Hepatocyte (in vitro differentiated cells): Measurements from ENCODE around the gene ZSCAN26. TPM values are rescaled to one million over a fixed set of nuclear protein-coding genes. Genes with fewer than 3 reads are reported as not detected.
"Not testable (repeated sequence)": the region's sequence is repeated elsewhere in the genome, so short reads cannot be mapped to it uniquely, and the experiment has no call there.

Experiments used
- DNase-seq: peaks from one replicate; pipeline ENCODE4 v3.0.0-alpha.2; 2016; ENCODE audit warnings: low spot score
- H2AFZ ChIP-seq: fragments of 200-600 bp; sonication (generic); 2 replicates; pipeline ENCODE4 v1.6.0; 2016; ENCODE audit warnings: antibody characterized with exemption, mild to moderate bottlenecking
- H3K27ac ChIP-seq: fragments of 200-600 bp; sonication (generic); 2 replicates; pipeline ENCODE4 v1.5.1; 2016; ENCODE audit warnings: mild to moderate bottlenecking
- H3K27me3 ChIP-seq: fragments of 200-600 bp; sonication (generic); 2 replicates; pipeline ENCODE4 v1.6.1; 2016
- H3K36me3 ChIP-seq: fragments of 200-600 bp; sonication (generic); replicated peaks from 2 replicates; pipeline ENCODE4 v1.5.1; 2016; ENCODE audit warnings: low read depth; ENCODE audit not compliant: insufficient read depth
- H3K4me1 ChIP-seq: fragments of 200-600 bp; sonication (generic); 2 replicates; pipeline ENCODE4 v1.5.1; 2016; ENCODE audit warnings: mild to moderate bottlenecking, moderate library complexity; ENCODE audit not compliant: insufficient read depth
- H3K4me2 ChIP-seq: fragments of 200-600 bp; sonication (generic); 2 replicates; pipeline ENCODE4 v1.6.0; 2016
- H3K4me3 ChIP-seq: fragments of 200-600 bp; sonication (generic); 2 replicates; pipeline ENCODE4 v1.5.1; 2016; ENCODE audit warnings: mild to moderate bottlenecking
- H3K79me2 ChIP-seq: fragments of 200-600 bp; sonication (generic); 2 replicates; pipeline ENCODE4 v1.6.0; 2017; ENCODE audit warnings: mild to moderate bottlenecking
- H3K9me2 ChIP-seq: fragments of 200-600 bp; sonication (generic); replicated peaks from 2 replicates; pipeline ENCODE4 v1.6.0; 2017; ENCODE audit warnings: mild to moderate bottlenecking; ENCODE audit not compliant: insufficient read depth
- H3K9me3 ChIP-seq: fragments of 200-600 bp; sonication (generic); 2 replicates; pipeline ENCODE4 v1.5.1; 2016; ENCODE audit warnings: low read depth, mild to moderate bottlenecking
- H4K20me1 ChIP-seq: fragments of 200-600 bp; sonication (generic); 2 replicates; pipeline ENCODE4 v1.6.0; 2016; ENCODE audit warnings: mild to moderate bottlenecking; ENCODE audit not compliant: insufficient read depth, poor library complexity, severe bottlenecking
- CTCF ChIP-seq: fragments of 200-600 bp; sonication (generic); IDR thresholded peaks from 2 replicates; pipeline ENCODE4 v1.5.1; 2016; ENCODE audit warnings: antibody characterized with exemption, mild to moderate bottlenecking; ENCODE audit not compliant: poor library complexity
- EZH2 ChIP-seq: fragments of 200-600 bp; sonication (generic); IDR thresholded peaks from 2 replicates; pipeline ENCODE4 v1.6.1; 2016; ENCODE audit warnings: antibody characterized with exemption, mild to moderate bottlenecking, borderline replicate concordance
- EZH2phosphoT487 ChIP-seq: fragments of 200-600 bp; sonication (generic); IDR thresholded peaks from one replicate; pipeline ENCODE4 v1.6.1; 2018; ENCODE audit warnings: antibody characterized with exemption, mild to moderate bottlenecking, low read depth, moderate library complexity; ENCODE audit not compliant: unreplicated experiment, severe bottlenecking
- WGBS: methylation state at CpG from one replicate; pipeline ENCODE4 v1.1.6; 2016; ENCODE audit warnings: low lambda C conversion rate; ENCODE audit errors: missing lambda C conversion rate; 5-methylcytosine and 5-hydroxymethylcytosine counted together
- polyA plus RNA-seq: library from polyadenylated mRNA; unstranded; fragments of >200 nt; fragmentation: Nextera tagmentation; extraction: Ambion mirVana; gene quantifications from 2 replicates; pipeline ENCODE4 v1.2.1, GENCODE V29; 2016
- total RNA-seq: library from RNA; depleted of rRNA; stranded (reverse); fragments of >200 nt; gene quantifications from 2 replicates; pipeline ENCODE4 v1.2.3, GENCODE V29; 2014

The ZSCAN26 gene
- total and polyA plus RNA-seq, 2 experiments from 2014 or later: 7.8 to 14.7 TPM

GRCh38 chr6:28291573-28291972 is 24.6 kb downstream of the ZSCAN26 start:
- Histone ChIP-seq H3K79me2 (no peaks in the 10 kb centered on the region), H3K4me2 (no peak overlapping the region), H3K4me1 (no peaks in the 10 kb centered on the region), H3K9me2 (no peaks in the 10 kb centered on the region), H4K20me1 (no peaks in the 10 kb centered on the region), H3K9me3 (no peaks in the 10 kb centered on the region), H2AFZ (no peak overlapping the region), H3K27ac (no peak overlapping the region), H3K4me3 (no peak overlapping the region), H3K36me3 (no peaks in the 10 kb centered on the region), H3K27me3 (no peaks in the 10 kb centered on the region)
- no peak for DNase-seq
- no peak for TF ChIP-seq CTCF

GRCh38 chr6:28295326-28295725 is 28.4 kb downstream of the ZSCAN26 start:
- WGBS: 96% methylated on average over 5 of the region's 5 CpGs
- no peaks in the 10 kb centered on the region for H3K36me3 ChIP-seq
- no peaks in the 10 kb centered on the region for H4K20me1 ChIP-seq
- no peaks in the 10 kb centered on the region for H3K9me3 ChIP-seq
- no peaks in the 10 kb centered on the region for H3K4me1 ChIP-seq
- no peaks in the 10 kb centered on the region for H3K79me2 ChIP-seq
- H3K4me2 ChIP-seq: no peak overlapping the region
- H3K4me3 ChIP-seq: no peak overlapping the region
- no peak for TF ChIP-seq EZH2phosphoT487
- TF ChIP-seq CTCF: no peak
- no peak for TF ChIP-seq EZH2
- H3K9me2 ChIP-seq: no peaks in the 10 kb centered on the region
- H3K27me3 ChIP-seq: no peaks in the 10 kb centered on the region
- no peak for DNase-seq
- H3K27ac ChIP-seq: no peak overlapping the region
- no peak overlapping the region for H2AFZ ChIP-seq

DNA sequence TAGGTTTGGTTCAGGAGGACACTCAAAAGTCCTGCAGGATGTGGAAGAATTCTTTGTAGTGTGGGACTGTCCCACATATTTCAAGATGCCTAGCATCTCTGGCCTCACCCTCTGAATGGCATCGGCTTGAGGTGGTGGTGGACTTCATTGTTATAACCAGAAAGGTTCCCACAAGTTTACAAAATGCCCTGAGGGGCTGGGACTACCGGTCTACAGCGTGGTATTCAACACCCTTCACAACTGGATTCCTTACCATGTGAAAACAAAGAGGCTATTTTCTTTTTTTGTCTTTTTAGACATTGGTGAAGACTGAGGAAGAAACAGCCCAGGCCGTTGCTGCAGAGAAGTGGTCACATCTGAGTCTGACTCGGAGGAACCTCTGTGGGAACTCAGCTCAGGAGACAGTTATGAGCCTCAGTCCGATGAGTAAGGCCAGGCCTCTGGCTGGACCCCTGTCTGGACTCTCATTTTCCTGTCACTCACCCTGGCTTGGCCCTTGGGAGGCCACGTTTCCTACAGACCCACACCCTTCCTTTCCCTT is 29.6 kb downstream of the ZSCAN26 start:
- Histone ChIP-seq H3K4me3 (no peak overlapping the region), H3K79me2 (no peaks in the 10 kb centered on the region), H3K4me2 (no peak overlapping the region), H3K9me2 (no peaks in the 10 kb centered on the region), H4K20me1 (no peaks in the 10 kb centered on the region), H3K4me1 (no peaks in the 10 kb centered on the region), H2AFZ (no peak overlapping the region), H3K36me3 (no peaks in the 10 kb centered on the region), H3K9me3 (no peaks in the 10 kb centered on the region), H3K27me3 (no peaks in the 10 kb centered on the region), H3K27ac (no peak overlapping the region)
- TF ChIP-seq EZH2phosphoT487 (no peak), EZH2 (no peak), CTCF (no peak)
- DNase-seq: no peak
- WGBS: 84% methylated on average over 7 of the region's 7 CpGs

GRCh38 chr6:28303570-28303969 is 36.6 kb downstream of the ZSCAN26 start:
- H3K36me3 ChIP-seq: no peaks in the 10 kb centered on the region
- no peak overlapping the region for H3K27ac ChIP-seq
- no peaks in the 10 kb centered on the region for H3K9me2 ChIP-seq
- 94% methylated on average over 3 of the region's 3 CpGs for WGBS
- no peak for DNase-seq
- H4K20me1 ChIP-seq: no peaks in the 10 kb centered on the region
- H3K79me2 ChIP-seq: no peaks in the 10 kb centered on the region
- H3K4me3 ChIP-seq: no peak overlapping the region
- no peaks in the 10 kb centered on the region for H3K9me3 ChIP-seq
- H3K4me1 ChIP-seq: no peaks in the 10 kb centered on the region
- TF ChIP-seq EZH2 (no peak), EZH2phosphoT487 (no peak), CTCF (no peak)
- H2AFZ ChIP-seq: no peak overlapping the region
- no peaks in the 10 kb centered on the region for H3K27me3 ChIP-seq
- H3K4me2 ChIP-seq: no peak overlapping the region

- H2AFZ ChIP-seq, H3K79me2 ChIP-seq, H3K9me3 ChIP-seq, H3K4me3 ChIP-seq, H3K36me3 ChIP-seq, H3K4me1 ChIP-seq, H3K27me3 ChIP-seq, DNase-seq, H3K27ac ChIP-seq, H4K20me1 ChIP-seq, H3K4me2 ChIP-seq, H3K9me2 ChIP-seq: not testable (repeated sequence)
Observed at GRCh38 chr6:28306363-28306762, 39.4 kb downstream of the ZSCAN26 start.
